Measurements from ENCODE around the gene MEAK7.

MEAK7 gene, protein sequence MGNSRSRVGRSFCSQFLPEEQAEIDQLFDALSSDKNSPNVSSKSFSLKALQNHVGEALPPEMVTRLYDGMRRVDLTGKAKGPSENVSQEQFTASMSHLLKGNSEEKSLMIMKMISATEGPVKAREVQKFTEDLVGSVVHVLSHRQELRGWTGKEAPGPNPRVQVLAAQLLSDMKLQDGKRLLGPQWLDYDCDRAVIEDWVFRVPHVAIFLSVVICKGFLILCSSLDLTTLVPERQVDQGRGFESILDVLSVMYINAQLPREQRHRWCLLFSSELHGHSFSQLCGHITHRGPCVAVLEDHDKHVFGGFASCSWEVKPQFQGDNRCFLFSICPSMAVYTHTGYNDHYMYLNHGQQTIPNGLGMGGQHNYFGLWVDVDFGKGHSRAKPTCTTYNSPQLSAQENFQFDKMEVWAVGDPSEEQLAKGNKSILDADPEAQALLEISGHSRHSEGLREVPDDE

DNA sequence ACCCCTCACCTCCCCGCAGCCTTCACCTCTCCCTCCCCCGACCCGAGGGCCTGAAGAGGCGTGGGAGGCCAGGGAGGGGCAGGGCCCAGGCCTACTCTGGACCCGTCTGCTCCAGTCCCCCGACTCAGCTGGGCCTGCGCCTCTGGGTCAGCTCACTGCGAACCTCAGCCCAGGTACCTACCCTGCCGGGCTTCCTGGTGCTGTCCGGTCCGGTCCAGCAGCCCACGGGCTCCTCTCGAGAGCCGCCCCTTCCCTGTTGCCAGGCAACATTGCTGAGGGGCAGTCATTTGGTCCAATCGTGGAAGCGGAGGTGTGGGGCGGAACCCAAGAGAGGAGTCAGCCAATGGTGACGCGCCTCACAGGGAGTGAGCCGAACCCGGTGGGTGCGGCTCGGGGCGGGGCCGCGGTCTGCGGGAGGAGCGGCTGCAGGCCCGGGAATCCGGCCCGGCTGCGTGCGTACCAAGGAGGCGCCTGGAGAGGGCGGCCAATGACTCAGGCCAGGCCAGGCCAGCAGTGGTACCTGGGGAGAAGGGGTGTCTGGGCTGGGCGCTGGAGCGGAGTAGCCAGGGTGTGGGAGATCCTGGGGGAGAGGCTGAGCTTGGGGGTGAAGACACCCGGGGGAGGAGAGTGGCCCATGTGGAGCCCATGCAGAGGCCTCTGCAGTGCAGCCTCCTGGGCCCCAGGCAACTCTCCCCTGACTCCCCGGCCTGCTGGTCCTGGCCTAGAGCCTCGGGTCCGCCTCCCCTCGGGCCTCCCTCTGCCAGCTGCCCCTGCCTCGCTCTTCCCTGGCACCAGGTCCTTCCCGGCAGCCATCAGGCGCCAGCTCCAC lies at the start of gene MEAK7:
Gene MEAK7, minus strand, starts transcription at position 240 of the 829 bp plus-strand sequence. CDS start 6,573 bp downstream, outside the sequence.
- peak within 1 kb of the TSS; percentile 94 for H3K4me3 ChIP-seq (ENCODE audit: low read length)
- no peaks in the 10 kb centered on the region for H3K36me3 ChIP-seq (ENCODE audit: control insufficient read depth, insufficient read depth, low read length)
- H3K9me3 ChIP-seq (ENCODE audit: control insufficient read depth, low read length), result no peaks in the 10 kb centered on the region
- H3K4me1 ChIP-seq (ENCODE audit: control insufficient read depth, insufficient read depth, low read length), result peaks cover 22% of the 10 kb centered on the region
- peak within 1 kb of the TSS; percentile 83 for H3K9ac ChIP-seq (ENCODE audit: low read length)
- no peaks in the 10 kb centered on the region for H3K27me3 ChIP-seq (ENCODE audit: control insufficient read depth, insufficient read depth, low read length)

DNA sequence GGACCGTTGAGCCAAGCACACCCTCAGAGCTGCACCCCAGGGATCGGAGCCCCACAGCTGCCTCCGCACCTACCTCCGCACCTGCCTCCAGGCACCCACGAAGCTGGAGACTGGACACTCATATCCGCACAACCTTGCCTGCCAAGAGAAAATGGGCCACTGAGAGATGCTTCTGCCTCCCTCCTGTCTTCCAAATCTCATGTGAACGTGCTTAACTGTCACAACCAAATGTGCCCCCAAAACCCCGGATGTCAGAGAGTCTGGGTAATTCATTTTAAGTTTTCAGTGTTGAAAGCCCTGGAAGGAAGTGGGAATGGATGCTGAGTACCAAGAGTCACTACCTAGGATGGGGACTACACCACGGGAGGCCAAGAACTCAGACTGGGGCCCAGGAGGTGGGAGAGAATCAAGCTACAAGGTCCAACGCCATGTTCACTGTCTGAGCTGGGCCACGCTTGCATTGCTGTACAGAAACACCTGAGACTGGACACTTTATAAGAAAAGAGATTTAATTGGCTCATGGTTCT lies 49.5 kb upstream of the MEAK7 start:
- Histone ChIP-seq H3K4me3 (ENCODE audit: low read length) (no peak overlapping the region), H3K4me1 (ENCODE audit: control insufficient read depth, insufficient read depth, low read length) (no peaks in the 10 kb centered on the region), H3K9me3 (ENCODE audit: control insufficient read depth, low read length) (no peaks in the 10 kb centered on the region), H3K36me3 (ENCODE audit: control insufficient read depth, insufficient read depth, low read length) (no peaks in the 10 kb centered on the region), H3K27me3 (ENCODE audit: control insufficient read depth, insufficient read depth, low read length) (no peaks in the 10 kb centered on the region), H3K9ac (ENCODE audit: low read length) (no peak overlapping the region)

DNA sequence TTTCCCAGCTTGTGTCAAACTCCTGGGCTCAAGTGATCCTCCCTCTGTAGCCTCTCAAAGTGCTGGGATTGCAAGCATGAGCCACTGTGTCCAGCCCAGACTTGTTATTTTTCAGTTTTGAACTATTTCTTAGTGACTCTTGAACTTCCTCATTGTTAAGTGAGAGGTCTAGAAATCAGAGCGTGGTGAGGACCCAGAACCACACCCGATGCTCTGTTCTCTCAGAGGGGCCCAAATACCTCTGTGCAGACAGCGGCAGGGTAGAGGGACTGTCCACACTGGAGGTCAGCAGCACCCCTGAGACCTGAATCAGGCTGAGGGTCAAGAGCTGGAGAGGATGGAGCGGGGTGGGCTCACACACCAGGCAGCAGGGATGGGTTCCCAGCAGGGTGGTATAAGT lies 47.7 kb upstream of the MEAK7 start:
- Histone ChIP-seq H3K36me3 (ENCODE audit: control insufficient read depth, insufficient read depth, low read length) (no peaks in the 10 kb centered on the region), H3K4me1 (ENCODE audit: control insufficient read depth, insufficient read depth, low read length) (no peaks in the 10 kb centered on the region), H3K27me3 (ENCODE audit: control insufficient read depth, insufficient read depth, low read length) (no peaks in the 10 kb centered on the region), H3K9me3 (ENCODE audit: control insufficient read depth, low read length) (no peaks in the 10 kb centered on the region), H3K9ac (ENCODE audit: low read length) (no peak overlapping the region), H3K4me3 (ENCODE audit: low read length) (no peak overlapping the region)

DNA sequence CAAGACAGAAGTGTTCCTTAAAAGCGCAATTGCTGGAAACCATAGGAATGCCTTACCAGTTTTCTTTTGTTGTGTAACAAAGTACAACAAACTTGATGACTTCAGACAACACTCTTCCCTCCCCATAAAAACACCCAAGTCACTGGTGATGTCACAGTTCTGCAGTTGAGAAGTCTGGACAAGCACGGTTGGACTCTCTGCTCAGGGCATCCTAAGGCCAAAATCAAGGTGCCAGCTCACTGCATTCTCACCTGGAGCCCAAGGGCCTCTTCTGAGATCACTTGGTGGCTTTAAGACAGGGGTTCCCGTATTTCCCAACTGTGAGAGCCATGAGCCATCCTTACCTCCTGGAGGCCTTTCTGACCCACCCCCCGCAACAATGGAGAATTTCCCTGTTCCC lies 45.6 kb upstream of the MEAK7 start:
- Histone ChIP-seq H3K27me3 (ENCODE audit: control insufficient read depth, insufficient read depth, low read length) (no peaks in the 10 kb centered on the region), H3K4me1 (ENCODE audit: control insufficient read depth, insufficient read depth, low read length) (no peaks in the 10 kb centered on the region), H3K9ac (ENCODE audit: low read length) (no peak overlapping the region), H3K36me3 (ENCODE audit: control insufficient read depth, insufficient read depth, low read length) (no peaks in the 10 kb centered on the region), H3K9me3 (ENCODE audit: control insufficient read depth, low read length) (no peaks in the 10 kb centered on the region), H3K4me3 (ENCODE audit: low read length) (no peak overlapping the region)

DNA sequence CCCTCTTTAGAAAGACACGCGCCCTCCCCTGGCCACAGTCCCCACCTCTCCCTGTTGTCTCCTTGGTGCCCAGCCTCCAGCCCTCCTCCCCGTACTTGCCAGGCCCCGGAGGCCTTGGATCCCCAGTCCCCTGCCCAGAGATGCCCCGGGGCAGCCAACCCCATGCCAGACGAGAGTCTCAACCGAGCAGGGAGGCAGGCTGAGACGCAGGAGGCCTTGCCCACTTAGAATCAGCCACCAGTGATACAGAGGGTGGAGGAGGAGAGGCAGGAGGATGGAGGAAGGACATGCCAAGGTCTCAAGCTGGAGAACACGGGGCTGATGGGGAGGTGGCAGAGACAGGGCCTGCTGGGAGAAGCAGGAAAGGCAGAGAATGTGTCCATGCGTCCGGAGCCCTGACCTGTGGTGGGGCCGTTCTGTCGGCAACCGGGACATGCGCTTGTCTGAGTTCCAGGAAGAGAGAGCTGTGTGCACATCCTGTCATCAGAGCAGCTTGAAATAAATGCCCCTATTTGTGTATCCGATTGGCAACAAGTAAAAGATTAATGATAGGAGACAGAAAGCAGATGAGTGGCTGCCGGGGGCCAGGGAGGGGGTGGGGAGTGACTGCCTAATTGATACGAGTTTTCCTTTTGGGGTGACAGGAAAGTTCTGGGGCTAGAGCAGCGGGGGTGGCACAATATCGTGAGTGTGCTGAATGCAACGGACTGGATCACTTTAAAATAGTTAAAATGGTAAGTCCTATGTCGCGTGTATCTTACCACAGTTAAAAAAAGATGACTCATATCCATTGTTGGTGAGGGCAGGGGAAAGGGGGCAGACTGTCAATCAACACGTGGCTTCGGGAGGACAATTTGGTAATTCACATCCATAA lies 44.7 kb upstream of the MEAK7 start:
- Histone ChIP-seq H3K9ac (ENCODE audit: low read length) (no peak overlapping the region), H3K9me3 (ENCODE audit: control insufficient read depth, low read length) (no peaks in the 10 kb centered on the region), H3K27me3 (ENCODE audit: control insufficient read depth, insufficient read depth, low read length) (no peaks in the 10 kb centered on the region), H3K4me3 (ENCODE audit: low read length) (no peak overlapping the region), H3K4me1 (ENCODE audit: control insufficient read depth, insufficient read depth, low read length) (no peaks in the 10 kb centered on the region), H3K36me3 (ENCODE audit: control insufficient read depth, insufficient read depth, low read length) (no peaks in the 10 kb centered on the region)

DNA sequence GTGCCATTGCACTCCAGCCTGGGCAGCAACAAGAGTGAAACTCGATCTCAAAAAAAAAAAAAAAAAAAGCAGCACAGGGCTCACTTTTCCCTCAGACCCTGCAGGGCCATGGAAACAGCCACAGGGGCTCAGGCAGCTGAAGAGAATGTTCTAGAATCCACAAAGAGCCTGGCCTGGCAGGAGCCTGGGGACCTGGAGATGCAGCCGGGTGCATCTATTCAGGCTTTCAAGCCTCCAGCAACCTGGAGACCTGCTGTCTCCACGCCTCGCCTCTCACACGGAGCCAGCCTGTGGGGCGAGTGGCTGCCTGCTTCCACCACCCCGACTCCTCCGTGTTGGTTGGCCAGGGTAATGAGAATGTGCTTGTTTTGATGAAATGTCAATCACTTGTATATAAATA lies 44.0 kb upstream of the MEAK7 start:
- H3K4me3 ChIP-seq (ENCODE audit: low read length), result no peak overlapping the region
- H3K27me3 ChIP-seq (ENCODE audit: control insufficient read depth, insufficient read depth, low read length), result no peaks in the 10 kb centered on the region
- H3K4me1 ChIP-seq (ENCODE audit: control insufficient read depth, insufficient read depth, low read length), result no peaks in the 10 kb centered on the region
- H3K9ac ChIP-seq (ENCODE audit: low read length), result no peak overlapping the region
- H3K9me3 ChIP-seq (ENCODE audit: control insufficient read depth, low read length), result no peaks in the 10 kb centered on the region
- no peaks in the 10 kb centered on the region for H3K36me3 ChIP-seq (ENCODE audit: control insufficient read depth, insufficient read depth, low read length)

DNA sequence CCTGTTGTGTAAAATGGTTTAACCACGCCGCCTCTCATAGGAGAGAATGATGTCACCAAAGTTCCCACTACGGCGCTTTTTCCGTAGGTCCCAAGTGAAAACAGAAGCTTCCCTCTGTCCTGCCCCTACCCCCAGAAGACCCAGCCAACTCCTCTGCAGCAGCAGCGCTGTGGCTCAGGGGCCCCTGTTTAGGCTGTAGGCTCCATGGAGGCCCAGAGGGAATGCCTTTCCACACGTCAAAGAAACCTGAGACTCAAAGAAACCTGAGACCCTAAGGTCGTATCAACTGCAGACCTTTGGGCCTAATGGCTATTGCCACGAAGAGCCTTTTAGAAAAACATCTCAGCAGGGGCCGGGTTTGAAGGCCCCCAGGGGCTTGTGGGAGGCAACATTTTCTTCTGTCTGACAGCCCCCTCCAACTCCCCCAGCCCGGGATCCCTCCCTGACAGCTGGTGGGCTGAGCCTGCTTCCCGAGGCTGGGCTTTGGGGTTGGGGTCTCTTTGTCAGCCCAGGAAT lies 43.1 kb upstream of the MEAK7 start:
- Histone ChIP-seq H3K27me3 (ENCODE audit: control insufficient read depth, insufficient read depth, low read length) (no peaks in the 10 kb centered on the region), H3K9me3 (ENCODE audit: control insufficient read depth, low read length) (no peaks in the 10 kb centered on the region), H3K4me1 (ENCODE audit: control insufficient read depth, insufficient read depth, low read length) (no peaks in the 10 kb centered on the region), H3K9ac (ENCODE audit: low read length) (no peak overlapping the region), H3K4me3 (ENCODE audit: low read length) (no peak overlapping the region), H3K36me3 (ENCODE audit: control insufficient read depth, insufficient read depth, low read length) (no peaks in the 10 kb centered on the region)

DNA sequence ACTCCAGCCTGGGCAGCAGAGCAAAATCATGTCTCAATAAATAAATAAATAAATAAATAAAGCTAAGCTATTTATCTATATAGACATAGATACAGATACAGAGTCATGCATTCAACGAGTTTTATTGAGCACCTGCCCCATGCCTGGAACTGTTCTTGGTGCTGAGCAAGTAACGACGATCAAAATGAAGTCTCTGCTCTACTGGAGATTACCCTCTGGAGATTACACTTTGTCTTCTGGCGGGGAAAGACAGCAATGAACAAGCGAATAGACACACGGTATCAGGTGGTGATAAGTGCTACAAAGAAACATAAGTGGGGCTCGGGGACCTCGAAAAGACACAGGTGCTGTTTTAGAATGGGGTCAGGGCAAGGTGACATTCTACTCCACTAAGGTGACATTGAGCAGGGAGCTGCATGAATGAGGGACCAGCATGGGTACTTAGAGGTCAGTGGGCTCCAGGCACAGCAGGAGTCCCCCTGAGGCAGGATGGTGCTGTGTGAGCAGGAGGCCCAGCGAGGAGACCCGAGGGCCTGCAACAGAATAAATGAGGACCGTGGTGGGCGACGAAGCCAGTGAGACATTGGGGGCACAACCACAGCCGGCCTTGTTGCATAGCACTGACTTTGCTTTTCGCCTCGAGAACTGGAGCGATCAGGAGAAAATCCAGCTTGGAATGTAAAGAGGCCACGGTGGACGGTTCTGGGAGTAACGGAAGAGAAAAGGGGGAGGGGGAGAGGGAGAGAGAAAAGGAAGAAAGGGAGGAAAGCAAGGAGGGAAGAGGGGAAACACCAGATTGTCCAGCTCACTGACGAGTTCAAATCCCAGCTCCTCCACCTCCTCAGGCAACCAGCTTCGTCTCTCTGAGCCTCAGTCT lies 42.4 kb upstream of the MEAK7 start:
- no peak overlapping the region for H3K9ac ChIP-seq (ENCODE audit: low read length)
- H3K9me3 ChIP-seq (ENCODE audit: control insufficient read depth, low read length), result no peaks in the 10 kb centered on the region
- no peaks in the 10 kb centered on the region for H3K27me3 ChIP-seq (ENCODE audit: control insufficient read depth, insufficient read depth, low read length)
- no peaks in the 10 kb centered on the region for H3K36me3 ChIP-seq (ENCODE audit: control insufficient read depth, insufficient read depth, low read length)
- H3K4me1 ChIP-seq (ENCODE audit: control insufficient read depth, insufficient read depth, low read length), result no peaks in the 10 kb centered on the region
- no peak overlapping the region for H3K4me3 ChIP-seq (ENCODE audit: low read length)

DNA sequence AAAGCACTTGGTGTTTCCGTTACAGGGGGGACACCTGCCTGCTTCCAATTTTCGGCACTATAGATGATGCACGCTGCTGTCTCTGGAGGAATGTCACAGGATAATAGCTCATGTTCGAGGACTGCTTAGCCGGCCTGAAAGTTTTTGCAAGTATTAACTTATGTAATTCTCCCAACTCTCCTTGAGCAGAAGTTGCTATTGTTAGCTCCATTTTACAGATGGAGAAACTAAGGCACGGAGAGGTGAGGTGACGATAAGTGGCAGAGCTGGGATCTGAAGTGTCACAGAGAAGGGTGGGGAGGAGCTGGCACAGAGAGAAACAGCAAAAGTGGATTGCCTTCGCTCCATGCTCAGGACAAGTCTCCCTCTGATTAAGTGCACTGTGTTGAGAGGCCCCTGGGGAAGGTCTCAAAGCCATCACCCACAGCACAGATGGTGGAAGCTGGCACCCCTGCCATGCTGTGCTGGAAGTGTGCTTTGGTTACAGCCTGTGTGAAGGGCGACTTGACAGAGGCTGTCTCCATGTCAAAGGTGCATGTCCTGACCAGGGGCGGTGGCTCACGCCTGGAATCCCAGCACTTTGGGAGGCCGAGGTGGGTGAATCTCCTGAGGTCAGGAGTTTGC lies 40.8 kb upstream of the MEAK7 start:
- H3K27me3 ChIP-seq (ENCODE audit: control insufficient read depth, insufficient read depth, low read length), result no peaks in the 10 kb centered on the region
- H3K9ac ChIP-seq (ENCODE audit: low read length), result no peak overlapping the region
- H3K4me1 ChIP-seq (ENCODE audit: control insufficient read depth, insufficient read depth, low read length), result no peaks in the 10 kb centered on the region
- H3K4me3 ChIP-seq (ENCODE audit: low read length), result no peak overlapping the region
- no peaks in the 10 kb centered on the region for H3K9me3 ChIP-seq (ENCODE audit: control insufficient read depth, low read length)
- no peaks in the 10 kb centered on the region for H3K36me3 ChIP-seq (ENCODE audit: control insufficient read depth, insufficient read depth, low read length)

DNA sequence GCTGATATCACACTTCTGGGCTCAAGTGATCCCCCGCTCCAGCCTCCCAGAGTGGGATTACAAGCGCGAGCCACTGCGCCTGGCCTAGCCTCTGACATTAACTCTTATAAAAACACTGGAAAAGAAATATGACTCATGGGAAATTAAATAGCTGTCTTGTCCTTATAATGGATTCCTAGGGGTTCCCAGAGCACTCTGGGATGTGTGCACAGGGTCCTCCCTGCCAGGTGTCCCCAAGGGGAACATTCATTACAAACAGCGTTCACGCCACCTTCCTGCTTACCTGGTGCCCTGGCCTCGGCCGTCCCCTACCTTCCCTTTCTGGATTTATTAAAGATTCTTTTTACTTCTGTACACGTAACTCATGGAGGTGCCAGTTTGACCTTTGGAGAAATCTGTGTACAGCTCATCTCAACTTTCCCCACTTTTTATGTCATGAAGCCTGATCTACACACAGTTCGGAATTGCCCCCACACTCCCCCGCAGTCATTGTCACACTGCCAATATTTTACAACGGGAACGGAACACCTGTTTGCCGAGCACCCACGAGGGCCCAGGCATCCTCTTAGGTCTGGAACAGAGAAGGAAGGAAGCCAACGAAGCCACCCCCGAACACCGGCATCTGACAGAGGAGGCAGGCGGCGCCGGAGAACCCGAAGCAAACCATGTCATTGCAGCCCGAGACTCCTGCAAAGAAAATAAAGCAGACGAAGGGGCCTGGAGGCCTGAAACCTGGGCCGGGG lies 39.7 kb upstream of the MEAK7 start:
- Histone ChIP-seq H3K9me3 (ENCODE audit: control insufficient read depth, low read length) (no peaks in the 10 kb centered on the region), H3K4me1 (ENCODE audit: control insufficient read depth, insufficient read depth, low read length) (no peaks in the 10 kb centered on the region), H3K27me3 (ENCODE audit: control insufficient read depth, insufficient read depth, low read length) (no peaks in the 10 kb centered on the region), H3K36me3 (ENCODE audit: control insufficient read depth, insufficient read depth, low read length) (no peaks in the 10 kb centered on the region), H3K4me3 (ENCODE audit: low read length) (no peak overlapping the region), H3K9ac (ENCODE audit: low read length) (no peak overlapping the region)

Measured in mucosa of stomach (tissue), 1 donor.